Gastrocnemius medialis (tissue), 4 donors: ENCODE measurements around the gene F8A1.

Source experiments
- POLR2A ChIP-seq, 2 donors: fragments of 450-650 bp; IDR thresholded peaks; one replicate each; pipeline ENCODE4 v1.6.1; 2017; ENCODE audit warnings: antibody characterized with exemption in 2 of 2, mild to moderate bottlenecking in 2 of 2, moderate library complexity in 2 of 2
- TF ChIP-seq, protein P1 (sequence below), 5 experiments: fragments of 450-650 bp in 3 of 5; fragments of 200-600 bp in 2 of 5; sonication (generic) in 2 of 5; IDR thresholded peaks in 4 of 5; conservative IDR thresholded peaks in 1 of 5; 1 replicate in 4 of 5; 2 replicates in 1 of 5; pipeline ENCODE4 v1.5.1; 2016 to 2019; ENCODE audit warnings: antibody characterized with exemption in 5 of 5, mild to moderate bottlenecking in 3 of 5, moderate library complexity in 3 of 5

DNA sequence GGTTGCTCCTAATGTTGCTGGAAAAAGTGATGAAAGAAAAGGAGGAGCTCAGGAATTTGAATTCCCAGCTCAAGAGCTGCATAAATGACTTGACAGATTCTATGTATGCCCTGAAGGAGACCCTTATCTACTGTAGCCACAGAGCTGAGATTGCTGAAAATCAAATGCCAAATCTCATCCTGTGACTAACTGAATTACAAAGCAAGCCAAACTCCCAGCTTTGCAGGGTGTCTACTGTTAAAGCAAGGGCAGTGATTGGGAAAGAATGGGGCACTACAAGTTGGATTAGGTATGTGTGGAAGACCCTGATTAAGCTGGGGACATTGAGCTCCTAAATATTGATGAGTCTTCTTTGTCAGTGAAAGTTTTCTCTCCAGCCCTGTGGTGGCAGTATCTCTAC lies 30.9 kb upstream of the F8A1 start:
- TF ChIP-seq, protein P1, sequence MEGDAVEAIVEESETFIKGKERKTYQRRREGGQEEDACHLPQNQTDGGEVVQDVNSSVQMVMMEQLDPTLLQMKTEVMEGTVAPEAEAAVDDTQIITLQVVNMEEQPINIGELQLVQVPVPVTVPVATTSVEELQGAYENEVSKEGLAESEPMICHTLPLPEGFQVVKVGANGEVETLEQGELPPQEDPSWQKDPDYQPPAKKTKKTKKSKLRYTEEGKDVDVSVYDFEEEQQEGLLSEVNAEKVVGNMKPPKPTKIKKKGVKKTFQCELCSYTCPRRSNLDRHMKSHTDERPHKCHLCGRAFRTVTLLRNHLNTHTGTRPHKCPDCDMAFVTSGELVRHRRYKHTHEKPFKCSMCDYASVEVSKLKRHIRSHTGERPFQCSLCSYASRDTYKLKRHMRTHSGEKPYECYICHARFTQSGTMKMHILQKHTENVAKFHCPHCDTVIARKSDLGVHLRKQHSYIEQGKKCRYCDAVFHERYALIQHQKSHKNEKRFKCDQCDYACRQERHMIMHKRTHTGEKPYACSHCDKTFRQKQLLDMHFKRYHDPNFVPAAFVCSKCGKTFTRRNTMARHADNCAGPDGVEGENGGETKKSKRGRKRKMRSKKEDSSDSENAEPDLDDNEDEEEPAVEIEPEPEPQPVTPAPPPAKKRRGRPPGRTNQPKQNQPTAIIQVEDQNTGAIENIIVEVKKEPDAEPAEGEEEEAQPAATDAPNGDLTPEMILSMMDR (IDR thresholded peaks at IDR 0.05 in 4 of 5, conservative IDR thresholded peaks at IDR 0.05 in 1 of 5): no peak
- no peak for TF ChIP-seq POLR2A (IDR thresholded peaks at IDR 0.05)
